HS-27A (cell line): ENCODE results near the gene PCDHB7.
"Not testable (repeated sequence)": the region's sequence is repeated elsewhere in the genome, so short reads cannot be mapped to it uniquely, and the experiment has no call there.

Experiments
- DNase-seq: peaks from one replicate; pipeline ENCODE4 v3.0.0-alpha.2; 2012; ENCODE audit warnings: low read depth, missing footprints

Gene PCDHB7

DNA sequence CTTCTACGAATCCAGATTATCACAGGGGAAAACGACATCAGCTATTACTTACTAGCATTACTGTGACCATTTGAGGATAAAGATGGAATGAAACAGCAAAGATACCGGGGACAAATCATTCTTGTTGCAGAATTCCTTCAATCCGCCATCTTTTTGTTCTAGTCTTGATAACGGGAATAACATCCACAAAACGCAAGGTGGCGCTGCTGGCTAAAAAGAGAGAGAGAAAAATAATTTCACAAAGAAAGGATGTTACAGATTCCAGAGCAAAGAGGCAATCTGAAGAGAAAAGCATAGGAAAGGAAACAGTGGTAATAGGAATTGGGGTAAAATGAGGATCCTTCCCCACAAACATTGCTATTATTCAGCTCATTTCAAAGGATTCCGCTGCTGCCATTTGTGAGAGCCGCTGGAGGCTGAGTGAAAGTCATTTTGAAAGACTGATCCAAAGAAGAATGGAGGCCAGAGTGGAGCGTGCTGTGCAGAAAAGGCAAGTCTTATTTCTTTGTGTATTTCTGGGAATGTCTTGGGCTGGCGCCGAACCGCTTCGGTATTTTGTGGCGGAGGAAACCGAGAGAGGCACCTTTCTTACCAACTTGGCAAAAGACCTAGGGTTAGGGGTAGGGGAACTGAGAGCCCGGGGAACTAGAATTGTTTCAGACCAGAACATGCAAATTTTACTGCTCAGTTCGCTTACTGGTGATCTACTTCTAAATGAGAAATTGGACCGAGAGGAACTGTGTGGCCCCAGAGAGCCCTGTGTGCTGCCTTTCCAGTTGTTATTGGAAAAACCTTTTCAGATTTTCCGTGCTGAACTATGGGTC is at the start of gene PCDHB7:
Gene PCDHB7 (plus strand): TSS at position 264 of the 824 bp plus-strand sequence. CDS start 192 bp downstream, at position 456.
- no peak for DNase-seq

DNA sequence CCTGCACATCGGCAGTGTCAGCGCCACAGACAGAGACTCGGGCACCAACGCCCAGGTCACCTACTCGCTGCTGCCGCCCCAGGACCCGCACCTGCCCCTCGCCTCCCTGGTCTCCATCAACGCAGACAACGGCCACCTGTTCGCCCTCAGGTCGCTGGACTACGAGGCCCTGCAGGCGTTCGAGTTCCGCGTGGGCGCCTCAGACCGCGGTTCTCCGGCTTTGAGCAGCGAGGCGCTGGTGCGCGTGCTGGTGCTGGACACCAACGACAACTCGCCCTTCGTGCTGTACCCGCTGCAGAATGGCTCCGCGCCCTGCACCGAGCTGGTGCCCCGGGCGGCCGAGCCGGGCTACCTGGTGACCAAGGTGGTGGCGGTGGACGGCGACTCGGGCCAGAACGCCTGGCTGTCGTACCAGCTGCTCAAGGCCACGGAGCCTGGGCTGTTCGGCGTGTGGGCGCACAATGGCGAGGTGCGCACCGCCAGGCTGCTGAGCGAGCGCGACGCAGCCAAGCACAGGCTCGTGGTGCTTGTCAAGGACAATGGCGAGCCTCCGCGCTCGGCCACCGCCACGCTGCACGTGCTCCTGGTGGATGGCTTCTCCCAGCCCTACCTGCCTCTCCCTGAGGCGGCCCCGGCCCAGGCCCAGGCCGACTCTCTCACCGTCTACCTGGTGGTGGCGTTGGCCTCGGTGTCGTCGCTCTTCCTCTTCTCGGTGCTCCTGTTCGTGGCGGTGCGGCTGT is 48.9 kb upstream of the PCDHB7 start:
- not testable (repeated sequence) for DNase-seq

DNA sequence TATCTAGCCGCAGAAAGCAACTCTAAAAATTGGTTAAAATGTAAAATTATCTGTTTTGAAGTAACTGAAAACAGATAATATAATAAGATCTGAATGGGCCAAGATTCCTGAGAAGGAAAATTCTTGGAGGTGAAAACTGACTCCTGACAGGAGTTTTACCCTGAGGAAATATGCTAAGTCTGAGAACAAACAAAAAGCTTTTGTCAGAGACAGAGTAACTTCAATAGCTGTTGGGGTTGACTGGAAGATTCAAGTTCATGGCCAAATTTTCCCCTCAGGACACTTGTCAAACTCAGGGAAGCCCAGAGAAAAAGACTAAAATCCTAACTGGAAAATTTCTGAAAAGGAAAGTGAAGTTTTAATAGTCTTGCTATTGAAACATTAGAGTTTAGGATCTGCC is 45.1 kb upstream of the PCDHB7 start:
- DNase-seq: no peak

GRCh38 chr5:141135030-141135717 is 37.3 kb upstream of the PCDHB7 start, which contains the start of gene PCDHB5:
Gene PCDHB5 (plus strand): TSS chr5:141135206. CDS start chr5:141135435, 229 bp downstream.
- no peak for DNase-seq

GRCh38 chr5:141135718-141136266 is 36.7 kb upstream of the PCDHB7 start:
- DNase-seq: no peak

DNA sequence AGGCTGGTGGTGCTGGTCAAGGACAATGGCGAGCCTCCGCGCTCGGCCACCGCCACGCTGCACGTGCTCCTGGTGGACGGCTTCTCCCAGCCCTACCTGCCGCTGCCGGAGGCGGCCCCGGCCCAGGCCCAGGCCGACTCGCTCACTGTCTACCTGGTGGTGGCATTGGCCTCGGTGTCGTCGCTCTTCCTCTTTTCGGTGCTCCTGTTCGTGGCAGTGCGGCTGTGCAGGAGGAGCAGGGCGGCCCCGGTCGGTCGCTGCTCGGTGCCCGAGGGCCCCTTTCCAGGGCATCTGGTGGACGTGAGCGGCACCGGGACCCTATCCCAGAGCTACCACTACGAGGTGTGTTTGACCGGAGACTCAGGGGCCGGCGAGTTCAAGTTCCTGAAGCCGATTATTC is 35.1 kb upstream of the PCDHB7 start:
- DNase-seq: not testable (repeated sequence)

GRCh38 chr5:141149812-141150211 is 22.6 kb upstream of the PCDHB7 start, which contains the start of gene PCDHB6:
Gene PCDHB6 (plus strand): TSS chr5:141150057. CDS start chr5:141150258, 201 bp downstream.
- no peak for DNase-seq

DNA sequence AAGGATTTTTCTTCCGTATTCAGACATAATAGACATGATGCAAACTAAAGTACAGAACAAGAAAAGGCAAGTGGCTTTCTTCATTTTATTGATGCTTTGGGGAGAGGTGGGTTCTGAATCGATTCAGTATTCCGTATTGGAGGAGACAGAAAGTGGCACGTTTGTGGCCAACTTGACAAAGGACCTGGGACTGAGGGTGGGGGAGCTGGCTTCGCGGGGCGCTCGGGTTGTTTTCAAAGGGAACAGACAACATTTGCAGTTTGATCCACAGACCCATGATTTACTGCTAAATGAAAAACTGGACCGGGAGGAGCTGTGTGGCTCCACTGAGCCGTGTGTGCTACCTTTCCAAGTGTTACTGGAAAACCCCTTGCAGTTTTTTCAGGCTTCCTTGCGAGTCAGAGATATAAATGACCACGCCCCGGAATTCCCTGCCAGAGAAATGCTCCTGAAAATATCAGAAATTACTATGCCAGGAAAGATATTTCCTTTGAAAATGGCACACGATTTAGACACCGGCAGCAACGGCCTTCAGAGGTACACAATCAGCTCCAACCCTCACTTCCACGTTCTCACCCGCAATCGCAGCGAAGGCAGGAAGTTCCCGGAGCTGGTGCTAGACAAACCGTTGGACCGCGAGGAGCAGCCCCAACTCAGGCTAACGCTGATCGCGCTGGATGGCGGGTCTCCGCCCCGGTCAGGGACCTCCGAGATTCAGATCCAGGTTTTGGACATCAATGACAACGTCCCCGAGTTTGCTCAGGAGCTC is 22.0 kb upstream of the PCDHB7 start:
- no peak for DNase-seq

- DNase-seq: no peak
Observed at GRCh38 chr5:141150993-141151325, 21.5 kb upstream of the PCDHB7 start.

- DNase-seq: not testable (repeated sequence)
Observed at GRCh38 chr5:141151632-141152031, 20.8 kb upstream of the PCDHB7 start.

- not testable (repeated sequence) for DNase-seq
Observed at GRCh38 chr5:141152096-141152495, 20.3 kb upstream of the PCDHB7 start.

DNA sequence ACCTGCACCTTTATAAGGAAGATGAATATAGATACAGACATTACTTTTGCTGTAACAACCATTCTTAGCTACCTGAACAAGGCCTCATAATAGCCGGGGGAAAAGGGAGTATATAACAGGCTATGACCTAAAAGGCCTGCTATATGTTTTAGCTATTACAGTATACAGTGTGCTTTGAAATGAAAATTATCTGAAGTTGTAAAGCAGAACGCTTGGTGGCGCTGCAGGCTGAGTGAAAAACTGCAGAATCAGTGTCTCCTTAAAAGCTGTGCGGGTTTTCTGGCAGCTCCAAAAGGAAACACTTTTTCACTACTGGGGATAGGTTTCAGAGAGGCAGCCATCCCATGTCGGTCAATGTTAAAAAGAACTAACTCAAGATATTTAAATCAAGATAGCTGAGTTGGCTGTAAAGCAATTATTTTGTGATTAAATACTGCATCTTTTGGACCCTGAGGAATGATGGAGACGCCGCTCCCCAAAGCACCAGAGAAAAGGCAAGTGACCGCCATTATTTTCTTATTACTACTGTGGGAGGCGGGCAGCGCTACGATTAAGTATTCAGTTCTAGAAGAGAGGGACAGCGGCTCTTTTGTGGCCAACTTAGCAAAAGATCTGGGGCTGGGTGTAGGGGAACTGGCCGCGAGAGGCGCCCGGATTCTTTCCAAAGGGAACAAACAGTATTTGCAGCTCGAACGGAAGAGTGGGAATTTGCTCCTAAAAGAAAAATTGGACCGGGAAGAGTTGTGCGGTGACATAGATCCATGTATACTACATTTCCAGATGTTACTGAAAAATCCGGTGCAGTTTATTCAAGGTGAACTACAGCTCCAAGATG is 16.7 kb upstream of the PCDHB7 start:
- DNase-seq: no peak

DNA sequence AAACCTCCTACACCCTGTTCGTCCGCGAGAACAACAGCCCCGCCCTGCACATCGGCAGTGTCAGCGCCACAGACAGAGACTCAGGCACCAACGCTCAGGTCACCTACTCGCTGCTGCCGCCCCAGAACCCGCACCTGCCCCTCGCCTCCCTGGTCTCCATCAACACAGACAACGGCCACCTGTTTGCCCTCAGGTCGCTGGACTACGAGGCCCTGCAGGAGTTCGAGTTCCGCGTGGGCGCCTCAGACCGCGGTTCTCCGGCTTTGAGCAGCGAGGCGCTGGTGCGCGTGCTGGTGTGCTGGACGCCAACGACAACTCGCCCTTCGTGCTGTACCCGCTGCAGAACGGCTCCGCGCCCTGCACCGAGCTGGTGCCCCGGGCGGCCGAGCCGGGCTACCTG is 15.1 kb upstream of the PCDHB7 start:
- DNase-seq: not testable (repeated sequence)

- DNase-seq: not testable (repeated sequence)
Observed at GRCh38 chr5:141157901-141158300, 14.5 kb upstream of the PCDHB7 start.

- DNase-seq: not testable (repeated sequence)
Observed at GRCh38 chr5:141174291-141175104, 2.1 kb downstream of the PCDHB7 start.

DNA sequence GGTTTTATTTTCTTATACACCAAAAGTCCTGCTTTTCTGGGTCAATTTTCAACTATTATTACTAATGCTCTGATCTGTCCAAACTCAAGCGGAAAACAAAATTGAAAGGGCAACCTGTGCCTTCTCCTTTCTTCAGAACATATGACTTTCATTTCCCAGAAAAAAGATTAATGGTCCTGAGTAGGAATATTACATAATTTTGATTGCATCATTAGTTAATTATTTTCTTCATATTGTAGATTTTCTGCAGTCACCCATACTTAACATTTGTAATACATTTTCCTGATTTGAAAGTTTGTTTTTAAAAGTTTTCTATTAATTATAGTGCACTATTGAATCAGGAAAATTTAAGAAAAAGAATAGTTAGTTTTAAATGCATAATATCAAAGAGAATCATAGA is 3.5 kb downstream of the PCDHB7 start:
- no peak for DNase-seq

GRCh38 chr5:141177577-141178191 is 5.2 kb downstream of the PCDHB7 start, which contains the start of gene PCDHB8:
Gene PCDHB8 (plus strand): TSS chr5:141177790. CDS start chr5:141178035, 245 bp downstream.
- not testable (repeated sequence) for DNase-seq

- DNase-seq: not testable (repeated sequence)
Observed at GRCh38 chr5:141179371-141179770, 6.9 kb downstream of the PCDHB7 start.

- DNase-seq: not testable (repeated sequence)
Observed at GRCh38 chr5:141179876-141180275, 7.4 kb downstream of the PCDHB7 start.
